ENCODE results near the gene SH3BGRL.

DNA sequence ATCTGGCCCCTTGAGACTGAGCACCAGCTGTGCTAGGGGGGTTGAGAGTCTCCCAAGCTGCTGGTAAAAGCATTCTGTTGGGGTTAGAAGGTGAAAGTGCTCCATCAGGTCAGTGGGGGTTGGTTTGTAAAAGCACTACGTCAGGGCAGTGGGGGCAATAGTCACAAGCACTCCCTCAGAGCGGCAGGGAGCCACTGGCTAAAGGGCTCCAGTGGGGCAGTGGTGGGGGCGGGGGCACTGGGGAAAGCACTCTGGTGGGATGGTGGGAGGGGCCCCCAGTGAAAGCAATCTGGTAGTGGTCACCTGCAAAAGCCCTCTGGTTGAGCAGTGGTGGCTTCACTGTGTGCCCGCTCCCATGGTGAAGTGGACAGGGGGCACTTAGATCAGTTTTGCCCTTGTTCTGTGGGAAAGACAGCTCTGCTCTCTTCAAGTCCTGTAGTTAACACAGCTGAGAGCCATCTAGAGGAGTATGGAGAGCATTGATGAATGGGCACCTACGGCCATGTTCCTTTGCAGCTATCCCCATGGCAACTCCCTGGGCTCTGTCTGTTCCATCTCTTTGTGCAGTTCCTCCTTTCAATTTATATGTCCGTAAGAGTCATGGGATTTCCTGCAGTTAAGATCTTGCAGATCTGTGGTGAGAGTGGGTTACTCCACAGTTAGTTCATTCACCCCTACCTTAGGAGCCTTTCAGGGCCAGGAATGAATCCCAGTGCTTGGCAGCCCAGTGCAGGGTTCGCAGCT, 106.4 kb downstream of the SH3BGRL start:
- TF ChIP-seq POLR2A (IDR thresholded peaks at IDR 0.05): no peak
- no peak for TF ChIP-seq CTCF (IDR thresholded peaks at IDR 0.05)
- TF ChIP-seq EP300 (IDR thresholded peaks at IDR 0.05): no peak
